NCI-H1694 (cell line): Measurements from ENCODE around the gene IGFALS.

Experiments used
- DNase-seq: peaks from one replicate; lab custom pipeline; 2025; lab: John Stamatoyannopoulos, UW

IGFALS gene

DNA sequence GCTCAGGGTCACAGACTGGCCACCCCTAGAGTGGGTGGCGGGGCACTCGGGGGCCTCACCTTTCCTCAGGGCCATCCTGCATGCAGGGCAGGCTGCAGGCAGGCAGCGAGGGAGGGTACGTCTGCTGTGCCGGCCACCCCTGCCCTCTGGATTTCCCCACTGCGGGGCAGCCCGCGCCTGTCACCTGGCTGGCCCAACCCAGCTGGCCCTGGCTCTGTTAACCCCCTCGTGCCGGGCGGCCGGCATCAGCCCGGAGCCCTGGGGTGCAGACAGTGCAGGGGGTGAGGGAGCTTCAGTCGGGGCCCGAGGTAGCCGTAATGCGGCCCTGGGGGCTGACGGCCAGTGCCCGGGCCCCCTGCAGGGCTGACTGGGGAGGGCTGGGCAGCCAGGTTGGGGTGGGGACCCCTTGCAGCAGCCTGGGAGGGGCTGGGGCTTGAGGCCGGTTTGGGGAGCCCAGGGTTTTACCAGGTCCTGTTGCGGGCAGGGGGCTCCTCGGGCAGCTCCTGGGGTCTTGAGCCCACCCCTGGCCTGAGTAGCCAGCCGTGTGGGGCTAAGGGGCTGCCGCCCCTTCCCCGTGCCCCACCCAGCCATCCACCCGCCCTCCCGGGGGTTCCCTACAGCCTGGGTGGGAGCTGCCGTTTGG lies at the start of gene IGFALS:
Gene IGFALS, minus strand, starts transcription at position 128 of the 643 bp plus-strand sequence. Its CDS starts 53 bp downstream, at position 75.
- DNase-seq, result no peak

DNA sequence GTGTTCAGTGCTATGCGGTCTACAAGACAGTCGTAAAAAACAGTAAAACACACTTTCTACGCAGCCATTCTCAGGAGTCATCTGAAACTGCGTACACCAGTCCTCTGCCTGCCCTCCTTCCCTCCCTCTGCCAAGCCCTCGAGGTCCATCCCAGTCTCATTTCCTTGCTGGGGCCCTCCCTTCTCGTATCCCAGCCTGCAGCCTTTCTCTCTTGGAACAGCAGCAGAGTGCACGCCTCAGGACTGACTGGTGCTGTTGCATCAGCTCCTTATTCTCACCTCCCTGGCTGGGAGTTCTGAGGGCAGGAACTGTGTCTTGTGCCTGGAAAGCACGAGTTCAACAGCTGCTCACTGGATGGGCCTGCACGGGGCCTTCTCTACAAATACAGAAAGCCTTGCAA lies 46.0 kb upstream of the IGFALS start:
- DNase-seq, result no peak

DNA sequence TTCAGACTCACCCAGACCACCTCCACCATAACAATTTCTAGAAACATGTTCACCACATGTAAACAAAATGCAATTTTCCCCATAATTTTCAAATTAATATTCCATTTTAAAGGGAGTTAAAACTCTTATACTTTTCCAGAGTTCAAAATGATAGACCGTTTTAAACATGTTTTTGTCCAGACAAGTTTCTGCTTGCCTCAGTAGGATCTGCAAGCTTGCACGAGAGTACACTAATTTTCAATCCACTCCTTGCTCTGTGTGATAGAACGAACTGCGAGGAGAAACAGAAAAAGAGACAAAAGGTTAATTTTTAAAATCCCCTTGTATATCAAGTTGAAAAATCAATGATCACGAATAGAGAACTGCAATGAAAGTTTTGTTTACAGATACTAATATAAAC lies 40.6 kb upstream of the IGFALS start:
- no peak for DNase-seq

- no peak for DNase-seq
These were observed 39.4 kb upstream of the IGFALS start for GRCh38 chr16:1832838-1833454.

GRCh38 chr16:1831186-1832075 lies 37.9 kb upstream of the IGFALS start:
- no peak for DNase-seq

- no peak for DNase-seq
These were observed 36.7 kb upstream of the IGFALS start for GRCh38 chr16:1830213-1830612.

GRCh38 chr16:1828645-1829410 lies 35.3 kb upstream of the IGFALS start:
- no peak for DNase-seq

DNA sequence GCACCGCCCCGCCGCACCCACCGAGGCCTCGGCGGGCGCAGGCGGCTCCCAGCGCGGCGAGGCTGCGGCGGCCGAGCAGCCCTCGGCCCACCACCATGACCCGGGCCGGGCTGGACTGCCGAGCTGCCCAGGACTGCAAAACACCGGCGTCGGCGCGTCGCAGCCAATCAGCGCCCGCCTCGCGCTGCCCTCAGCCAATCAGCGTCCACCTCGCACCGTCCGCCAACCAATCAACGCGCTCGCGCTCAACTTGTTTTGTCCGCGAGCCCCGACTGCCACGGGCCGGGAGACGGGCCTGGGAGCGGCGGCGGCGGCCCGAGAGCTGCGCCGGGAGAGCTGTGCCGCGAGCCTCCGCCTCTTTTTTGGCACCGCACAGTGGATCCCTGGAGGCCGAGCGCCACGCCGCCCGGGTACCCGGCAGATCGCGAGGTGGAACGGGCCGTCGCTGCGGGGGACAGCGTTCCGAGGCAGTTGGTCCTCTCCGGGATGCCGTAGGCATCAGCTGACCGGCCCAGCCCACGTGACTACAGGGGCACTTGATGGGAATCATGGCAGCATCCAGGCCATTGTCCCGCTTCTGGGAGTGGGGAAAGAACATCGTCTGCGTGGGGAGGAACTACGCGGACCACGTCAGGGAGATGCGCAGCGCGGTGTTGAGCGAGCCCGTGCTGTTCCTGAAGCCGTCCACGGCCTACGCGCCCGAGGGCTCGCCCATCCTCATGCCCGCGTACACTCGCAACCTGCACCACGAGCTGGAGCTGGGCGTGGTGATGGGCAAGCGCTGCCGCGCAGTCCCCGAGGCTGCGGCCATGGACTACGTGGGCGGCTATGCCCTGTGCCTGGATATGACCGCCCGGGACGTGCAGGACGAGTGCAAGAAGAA lies 33.4 kb upstream of the IGFALS start, which contains the start of the genes FAHD1 and HAGH:
Gene FAHD1, plus strand, starts transcription at position 516 of the 883 bp plus-strand sequence. Its CDS starts 33 bp downstream, at position 549.
Gene HAGH, minus strand, starts transcription at position 135 of the 883 bp plus-strand sequence. Its CDS starts 38 bp downstream, at position 97.
- DNase-seq, result peak; percentile 64

DNA sequence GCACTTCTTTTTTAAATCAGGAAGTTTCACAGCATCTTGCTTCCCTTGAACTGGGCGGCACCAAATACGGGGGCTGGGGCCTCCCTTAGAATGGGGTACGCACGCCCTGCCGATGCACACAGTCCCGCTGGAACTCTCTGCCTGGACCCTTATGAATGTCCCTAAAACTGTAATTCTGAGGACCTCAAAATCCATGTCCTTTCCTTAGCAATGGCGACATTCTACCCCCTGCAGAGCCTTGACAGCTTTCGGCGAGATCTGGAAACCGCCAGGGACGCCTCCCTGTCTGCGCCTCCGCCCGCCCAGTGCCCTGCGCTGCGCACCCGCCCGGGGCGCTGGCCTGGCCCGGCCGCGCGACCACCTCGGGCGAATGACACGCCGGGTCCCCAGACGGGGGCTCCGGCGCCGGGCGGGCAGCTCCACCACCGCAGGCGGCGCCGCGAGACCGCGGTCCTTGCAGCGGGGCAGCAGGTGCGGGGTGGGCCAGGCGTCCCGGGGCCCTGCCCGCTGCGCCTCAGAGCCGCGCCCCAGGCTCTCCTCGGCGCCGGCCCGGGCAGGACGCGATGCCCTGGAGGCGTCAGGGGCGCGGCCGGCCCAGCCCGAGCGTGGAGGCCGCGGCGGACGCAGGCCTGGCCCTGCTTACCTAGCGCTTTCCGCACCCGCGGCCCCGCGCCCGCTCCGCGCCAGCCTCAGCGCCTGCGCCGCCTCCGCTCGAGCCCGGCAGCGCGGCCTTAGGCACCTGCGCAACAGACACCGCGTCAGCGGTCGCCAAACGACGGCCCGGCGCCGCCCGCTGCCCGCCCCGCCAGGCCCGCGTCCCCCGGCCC lies 32.6 kb upstream of the IGFALS start:
- peak; percentile 4 for DNase-seq

DNA sequence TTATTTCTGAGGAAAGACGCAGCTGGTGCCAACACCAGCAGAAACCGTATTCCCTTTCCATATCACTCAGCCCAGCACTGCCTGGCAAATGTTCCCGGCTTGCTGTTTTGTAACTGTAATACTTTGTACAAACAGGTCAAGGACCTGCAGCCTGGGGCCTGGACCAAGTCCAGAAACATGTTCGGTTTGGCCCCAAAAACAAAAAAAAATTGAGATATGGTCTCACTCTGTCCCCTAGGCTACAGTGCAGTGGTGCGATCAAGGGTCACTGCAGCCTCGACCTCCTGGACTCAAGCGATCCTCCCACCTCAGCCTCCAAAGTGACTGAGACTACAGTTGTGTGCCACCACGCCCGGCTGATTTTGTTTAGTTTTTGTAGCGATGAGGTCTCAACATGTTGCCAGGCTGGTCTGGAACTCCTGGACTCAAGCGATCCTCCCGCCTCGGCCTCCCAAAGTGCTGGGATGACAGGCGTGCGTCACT lies 31.9 kb upstream of the IGFALS start:
- no peak for DNase-seq

DNA sequence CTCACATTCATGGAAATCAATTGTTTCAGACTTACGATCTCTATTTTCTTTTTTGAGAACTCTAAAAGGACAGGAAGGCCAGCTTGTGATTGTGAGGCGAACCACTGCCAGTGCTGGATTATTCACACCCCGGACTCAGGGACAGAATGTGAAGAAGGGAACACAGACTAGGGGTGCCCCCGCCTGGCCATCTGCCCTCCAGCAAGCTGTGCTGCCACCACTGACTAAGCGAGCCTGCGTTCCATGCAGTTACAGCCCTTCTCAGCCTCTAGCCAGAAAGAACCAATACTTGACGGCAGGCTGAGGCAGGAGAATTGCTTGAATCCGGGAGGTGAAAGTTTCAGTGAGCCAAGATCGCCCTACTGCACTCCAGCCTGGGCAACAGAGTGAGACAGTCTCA lies 30.3 kb upstream of the IGFALS start:
- peak; percentile 30 for DNase-seq

DNA sequence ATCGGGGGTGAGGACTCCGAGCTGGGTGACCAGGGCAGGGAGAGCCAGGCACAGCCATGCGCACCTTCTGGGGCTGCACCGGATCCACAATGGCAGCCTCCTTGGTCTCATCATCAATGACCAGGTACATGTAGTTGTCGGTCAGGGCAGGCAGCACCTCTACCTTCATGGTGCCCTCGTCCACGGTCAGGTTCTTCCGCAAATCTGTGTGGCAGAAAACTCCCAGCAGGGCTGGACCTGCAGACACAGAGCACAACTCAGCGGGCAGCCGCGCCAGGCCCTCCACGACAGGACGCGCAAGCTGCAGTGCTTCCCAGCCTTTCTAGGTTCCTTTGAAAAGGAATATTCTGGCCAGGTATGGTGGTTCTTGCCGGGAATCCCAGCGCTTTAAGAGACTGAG lies 29.3 kb upstream of the IGFALS start:
- no peak for DNase-seq

- no peak for DNase-seq
These were observed 28.5 kb upstream of the IGFALS start for GRCh38 chr16:1821861-1822611.

DNA sequence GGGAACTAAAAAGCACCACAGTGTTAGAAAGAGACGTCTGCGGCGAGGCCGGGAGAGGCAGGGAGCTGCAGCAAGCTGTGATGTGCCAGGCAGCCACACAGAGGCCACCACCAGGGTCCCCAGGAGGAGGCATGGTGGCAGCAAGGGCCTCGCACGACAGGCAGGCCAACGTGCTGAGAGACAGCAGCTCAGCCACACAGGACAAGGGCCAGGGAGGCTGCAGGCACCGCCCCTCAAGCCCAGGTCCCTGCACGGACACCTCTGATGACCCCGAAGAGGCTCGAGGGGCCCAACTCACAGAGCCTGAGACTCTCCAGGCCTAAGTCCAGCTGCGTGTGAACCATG lies 27.4 kb upstream of the IGFALS start:
- no peak for DNase-seq

- no peak for DNase-seq
These were observed 26.8 kb upstream of the IGFALS start for GRCh38 chr16:1820096-1820945.

GRCh38 chr16:1819611-1820010 lies 26.1 kb upstream of the IGFALS start:
- DNase-seq, result no peak

DNA sequence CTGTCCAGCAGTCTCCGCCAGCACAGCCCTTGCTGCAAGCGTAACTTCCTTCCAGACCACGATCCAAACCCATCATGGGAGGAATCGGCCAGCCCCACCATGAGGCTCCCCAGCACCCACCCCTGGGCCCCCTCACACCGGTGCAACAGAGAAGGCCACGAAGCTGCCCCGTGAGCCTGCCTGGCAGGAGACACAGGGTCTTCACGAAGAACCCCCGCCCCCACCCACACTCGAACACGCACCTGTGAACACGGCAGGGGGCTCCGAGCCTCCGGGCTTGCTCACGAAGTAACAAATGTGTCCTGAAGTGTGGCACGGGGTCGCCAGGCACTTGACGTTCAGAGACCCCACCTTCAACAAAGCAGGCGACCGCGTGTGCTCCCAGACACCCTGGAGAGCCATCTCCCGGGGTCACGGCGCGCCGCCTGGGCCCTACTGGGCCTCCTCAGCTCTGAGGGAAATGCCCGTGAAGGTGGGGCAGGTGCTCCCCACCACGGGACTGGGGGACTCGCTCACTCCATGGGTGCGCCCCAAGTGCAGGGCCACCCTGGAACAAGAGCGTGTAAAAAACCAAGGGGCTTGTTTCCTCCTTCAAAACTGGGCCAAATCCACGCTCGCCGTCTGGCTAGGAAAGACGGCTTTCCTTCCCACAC lies 25.5 kb upstream of the IGFALS start:
- no peak for DNase-seq
